ENCODE measurements around the gene CYTH3. TPM values are rescaled to one million over a fixed set of nuclear protein-coding genes. Genes with fewer than 3 reads are reported as not detected.
"Not testable (repeated sequence)": the region's sequence is repeated elsewhere in the genome, so short reads cannot be mapped to it uniquely, and the experiment has no call there.

CYTH3 gene
- total RNA-seq, 3 donors from 2014 or later (not counting 1 experiment from before 2014, with no cell fraction given), result 7.7 to 42.6 (median 13.6) TPM

GRCh38 chr7:6154542-6155404 lies 117.7 kb downstream of the CYTH3 start:
- H3K36me3 Mint-ChIP-seq, result no peaks in the 10 kb centered on the region
- no peak overlapping the region for H3K4me3 Mint-ChIP-seq
- H3K4me1 ChIP-seq (ENCODE audit: control insufficient read depth, insufficient read depth, low read length), result no peaks in the 10 kb centered on the region
- H3K9me3 Mint-ChIP-seq, result no peaks in the 10 kb centered on the region
- no peaks in the 10 kb centered on the region for H3K4me1 Mint-ChIP-seq
- H3K27me3 ChIP-seq (ENCODE audit: control insufficient read depth, insufficient read depth, low read length), result no peaks in the 10 kb centered on the region
- no peaks in the 10 kb centered on the region for H3K9me3 ChIP-seq (ENCODE audit: control insufficient read depth, insufficient read depth, low read length)
- H3K27ac ChIP-seq (ENCODE audit: low read length), result no peak overlapping the region
- intact Hi-C loops (cut with micrococcal nuclease), result no loop called here
- no peak overlapping the region for H3K27ac Mint-ChIP-seq
- DNase-seq, result no peak
- 98% methylated on average over 64 of the region's 64 CpGs for WGBS (ENCODE audit: insufficient coverage)
- TF ChIP-seq CTCF (IDR thresholded peaks at IDR 0.05), result no peak
- no peaks in the 10 kb centered on the region for H3K27me3 Mint-ChIP-seq (ENCODE audit: low read depth in 2 of 2)
- no peak overlapping the region for H3K4me3 ChIP-seq (ENCODE audit: low read length)
- peaks cover 62% of the 10 kb centered on the region for H3K36me3 ChIP-seq (ENCODE audit: control insufficient read depth, insufficient read depth, low read length)
- peak in 1 of 3 donors; percentile 14 for ATAC-seq

- H3K9me3 Mint-ChIP-seq, result no peaks in the 10 kb centered on the region
- no peak for TF ChIP-seq CTCF (IDR thresholded peaks at IDR 0.05)
- Histone ChIP-seq H3K9me3 (ENCODE audit: control insufficient read depth, insufficient read depth, low read length) (no peaks in the 10 kb centered on the region), H3K4me1 (ENCODE audit: control insufficient read depth, insufficient read depth, low read length) (no peaks in the 10 kb centered on the region), H3K27me3 (ENCODE audit: control insufficient read depth, insufficient read depth, low read length) (no peaks in the 10 kb centered on the region), H3K36me3 (ENCODE audit: control insufficient read depth, insufficient read depth, low read length) (peaks cover 66% of the 10 kb centered on the region), H3K27ac (ENCODE audit: low read length) (no peak overlapping the region), H3K4me3 (ENCODE audit: low read length) (no peak overlapping the region)
- no peak overlapping the region for H3K27ac Mint-ChIP-seq
- WGBS (ENCODE audit: insufficient coverage), result 97% methylated on average over 91 of the region's 91 CpGs
- no peaks in the 10 kb centered on the region for H3K4me1 Mint-ChIP-seq
- H3K4me3 Mint-ChIP-seq, result no peak overlapping the region
- intact Hi-C loops (cut with micrococcal nuclease), result no loop called here
- ATAC-seq (peak in 1 of 3 donors; percentile 14), DNase-seq (no peak)
- H3K36me3 Mint-ChIP-seq, result peaks cover 3% of the 10 kb centered on the region
- no peaks in the 10 kb centered on the region for H3K27me3 Mint-ChIP-seq (ENCODE audit: low read depth in 2 of 2)
Observed at GRCh38 chr7:6153646-6154541, 118.5 kb downstream of the CYTH3 start.

- Mint-ChIP-seq H3K4me1 (no peaks in the 10 kb centered on the region), H3K9me3 (no peaks in the 10 kb centered on the region), H3K27me3 (ENCODE audit: low read depth in 2 of 2) (no peaks in the 10 kb centered on the region), H3K27ac (no peak overlapping the region), H3K36me3 (peaks cover 8% of the 10 kb centered on the region), H3K4me3 (no peak overlapping the region)
- H3K36me3 ChIP-seq (ENCODE audit: control insufficient read depth, insufficient read depth, low read length), result peaks cover 69% of the 10 kb centered on the region
- DNase-seq (no peak), ATAC-seq (no peak)
- intact Hi-C loops (cut with micrococcal nuclease), result no loop called here
- H3K9me3 ChIP-seq (ENCODE audit: control insufficient read depth, insufficient read depth, low read length), result no peaks in the 10 kb centered on the region
- no peak overlapping the region for H3K27ac ChIP-seq (ENCODE audit: low read length)
- 95% methylated on average over 29 of the region's 29 CpGs for WGBS (ENCODE audit: insufficient coverage)
- TF ChIP-seq CTCF (IDR thresholded peaks at IDR 0.05), result no peak
- H3K27me3 ChIP-seq (ENCODE audit: control insufficient read depth, insufficient read depth, low read length), result no peaks in the 10 kb centered on the region
- H3K4me1 ChIP-seq (ENCODE audit: control insufficient read depth, insufficient read depth, low read length), result no peaks in the 10 kb centered on the region
- H3K4me3 ChIP-seq (ENCODE audit: low read length), result no peak overlapping the region
Observed at GRCh38 chr7:6151994-6152735, 120.3 kb downstream of the CYTH3 start.

- intact Hi-C loops (cut with micrococcal nuclease); H3K4me3 ChIP-seq (ENCODE audit: low read length); H3K4me1 Mint-ChIP-seq; H3K27ac Mint-ChIP-seq; H3K27me3 Mint-ChIP-seq (ENCODE audit: low read depth in 2 of 2); ATAC-seq; DNase-seq; H3K27ac ChIP-seq (ENCODE audit: low read length); H3K9me3 ChIP-seq (ENCODE audit: control insufficient read depth, insufficient read depth, low read length); H3K9me3 Mint-ChIP-seq; H3K27me3 ChIP-seq (ENCODE audit: control insufficient read depth, insufficient read depth, low read length); H3K4me3 Mint-ChIP-seq; H3K4me1 ChIP-seq (ENCODE audit: control insufficient read depth, insufficient read depth, low read length): not testable (repeated sequence)
- peaks cover 69% of the 10 kb centered on the region for H3K36me3 ChIP-seq (ENCODE audit: control insufficient read depth, insufficient read depth, low read length)
- H3K36me3 Mint-ChIP-seq, result peaks cover 13% of the 10 kb centered on the region
- 98% methylated on average over 11 of the region's 12 CpGs for WGBS (ENCODE audit: insufficient coverage)
Observed at GRCh38 chr7:6151527-6151926, 120.9 kb downstream of the CYTH3 start.
